BJ (cell line): ENCODE measurements around the gene PSD4. TPM values are rescaled to one million over a fixed set of nuclear protein-coding genes. Genes with fewer than 3 reads are reported as not detected.

Source experiments
- CTCF ChIA-PET: fragments of 350-600 bp; formaldehyde crosslinking; extraction: SDS; loops from one replicate; lab custom pipeline; 2021; ENCODE audit warnings: antibody characterized with exemption, inconsistent platforms; lab: Yijun Ruan, JAX
- POLR2A ChIA-PET: fragments of 300-600 bp; sonication (Branson Sonifier 250); formaldehyde crosslinking; extraction: SDS; loops from one replicate; lab custom pipeline; 2021; ENCODE audit warnings: antibody characterized with exemption; lab: Charles Lee
- DNase-seq: peaks from one replicate; pipeline ENCODE4 v3.0.0-alpha.2; 2011; ENCODE audit warnings: low read depth
- H3K27me3 ChIP-seq: 2 replicates; pipeline ENCODE4 v1.6.0; 2011; ENCODE audit warnings: low read length; ENCODE audit not compliant: control insufficient read depth, insufficient read depth
- H3K36me3 ChIP-seq: 2 replicates; pipeline ENCODE4 v1.5.1; 2011; ENCODE audit warnings: low read length; ENCODE audit not compliant: control insufficient read depth, insufficient read depth
- H3K4me3 ChIP-seq: 2 replicates; pipeline ENCODE4 v1.5.1; 2011; ENCODE audit warnings: low read depth, mild to moderate bottlenecking, control low read depth, low read length
- polyA plus RNA-seq: library from polyadenylated mRNA; depleted of rRNA; stranded (reverse); fragments of >200 nt; gene quantifications from 2 replicates; pipeline ENCODE4 v1.2.3, GENCODE V29; 2011
- TF ChIP-seq, protein P1 (sequence below): IDR thresholded peaks from 2 replicates; pipeline ENCODE4 v1.5.1; 2011; ENCODE audit warnings: low read depth, mild to moderate bottlenecking, control low read depth, inconsistent platforms, low read length, moderate library complexity; ENCODE audit not compliant: insufficient read depth

The PSD4 gene
- polyA plus RNA-seq, 1 experiment: 1.9 TPM

DNA sequence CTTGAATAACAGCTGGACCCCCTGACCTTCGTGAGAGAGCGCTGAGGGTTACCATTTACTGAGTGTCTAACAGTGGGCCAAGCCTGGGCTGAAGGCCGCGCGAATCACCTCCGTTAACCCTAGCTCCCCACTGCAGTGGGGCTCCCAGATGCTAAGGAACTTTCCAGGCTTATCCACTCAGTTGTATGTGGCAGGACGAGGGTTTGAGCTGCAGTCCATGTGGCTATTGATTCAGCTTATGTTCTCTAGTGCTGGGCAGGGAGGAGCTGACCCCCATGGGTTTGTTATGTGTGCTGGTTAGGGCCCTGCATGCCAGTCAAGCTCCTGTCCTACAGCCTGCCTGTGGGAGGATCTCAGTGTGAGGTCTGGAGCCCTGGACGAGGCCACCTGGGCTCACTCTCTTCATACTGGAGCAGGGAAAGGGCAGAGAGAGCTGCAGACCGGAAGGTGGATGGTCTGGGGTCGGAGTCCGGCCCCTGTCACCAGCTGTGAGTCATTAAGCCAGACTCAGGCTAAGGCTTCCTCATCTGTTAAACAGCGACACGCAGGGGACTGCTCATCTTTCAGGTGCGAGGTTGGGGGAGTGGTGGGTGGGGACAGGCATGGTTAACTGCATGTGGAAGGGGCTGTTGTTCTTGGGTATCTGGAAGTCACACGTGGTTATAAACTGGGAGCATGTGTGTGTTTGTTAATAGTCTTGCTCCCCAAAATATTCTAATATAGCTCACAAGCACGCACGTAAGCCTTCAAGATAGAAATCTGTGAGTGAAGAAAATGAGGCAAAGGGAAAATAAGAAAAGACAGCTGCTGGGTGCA lies 6.6 kb downstream of the PSD4 start:
- H3K36me3 ChIP-seq: no peaks in the 10 kb centered on the region
- TF ChIP-seq, protein P1, sequence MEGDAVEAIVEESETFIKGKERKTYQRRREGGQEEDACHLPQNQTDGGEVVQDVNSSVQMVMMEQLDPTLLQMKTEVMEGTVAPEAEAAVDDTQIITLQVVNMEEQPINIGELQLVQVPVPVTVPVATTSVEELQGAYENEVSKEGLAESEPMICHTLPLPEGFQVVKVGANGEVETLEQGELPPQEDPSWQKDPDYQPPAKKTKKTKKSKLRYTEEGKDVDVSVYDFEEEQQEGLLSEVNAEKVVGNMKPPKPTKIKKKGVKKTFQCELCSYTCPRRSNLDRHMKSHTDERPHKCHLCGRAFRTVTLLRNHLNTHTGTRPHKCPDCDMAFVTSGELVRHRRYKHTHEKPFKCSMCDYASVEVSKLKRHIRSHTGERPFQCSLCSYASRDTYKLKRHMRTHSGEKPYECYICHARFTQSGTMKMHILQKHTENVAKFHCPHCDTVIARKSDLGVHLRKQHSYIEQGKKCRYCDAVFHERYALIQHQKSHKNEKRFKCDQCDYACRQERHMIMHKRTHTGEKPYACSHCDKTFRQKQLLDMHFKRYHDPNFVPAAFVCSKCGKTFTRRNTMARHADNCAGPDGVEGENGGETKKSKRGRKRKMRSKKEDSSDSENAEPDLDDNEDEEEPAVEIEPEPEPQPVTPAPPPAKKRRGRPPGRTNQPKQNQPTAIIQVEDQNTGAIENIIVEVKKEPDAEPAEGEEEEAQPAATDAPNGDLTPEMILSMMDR: no peak
- no peak for DNase-seq
- POLR2A ChIA-PET: no interaction called here
- H3K27me3 ChIP-seq: no peaks in the 10 kb centered on the region
- CTCF ChIA-PET: interaction anchor here (0.9 to 4.8 kb wide), 5 partner anchors 13 to 210 kb away, joined by 3 to 19 read pairs (median 5); no protein-coding TSS in a partner anchor
- H3K4me3 ChIP-seq: no peak overlapping the region

DNA sequence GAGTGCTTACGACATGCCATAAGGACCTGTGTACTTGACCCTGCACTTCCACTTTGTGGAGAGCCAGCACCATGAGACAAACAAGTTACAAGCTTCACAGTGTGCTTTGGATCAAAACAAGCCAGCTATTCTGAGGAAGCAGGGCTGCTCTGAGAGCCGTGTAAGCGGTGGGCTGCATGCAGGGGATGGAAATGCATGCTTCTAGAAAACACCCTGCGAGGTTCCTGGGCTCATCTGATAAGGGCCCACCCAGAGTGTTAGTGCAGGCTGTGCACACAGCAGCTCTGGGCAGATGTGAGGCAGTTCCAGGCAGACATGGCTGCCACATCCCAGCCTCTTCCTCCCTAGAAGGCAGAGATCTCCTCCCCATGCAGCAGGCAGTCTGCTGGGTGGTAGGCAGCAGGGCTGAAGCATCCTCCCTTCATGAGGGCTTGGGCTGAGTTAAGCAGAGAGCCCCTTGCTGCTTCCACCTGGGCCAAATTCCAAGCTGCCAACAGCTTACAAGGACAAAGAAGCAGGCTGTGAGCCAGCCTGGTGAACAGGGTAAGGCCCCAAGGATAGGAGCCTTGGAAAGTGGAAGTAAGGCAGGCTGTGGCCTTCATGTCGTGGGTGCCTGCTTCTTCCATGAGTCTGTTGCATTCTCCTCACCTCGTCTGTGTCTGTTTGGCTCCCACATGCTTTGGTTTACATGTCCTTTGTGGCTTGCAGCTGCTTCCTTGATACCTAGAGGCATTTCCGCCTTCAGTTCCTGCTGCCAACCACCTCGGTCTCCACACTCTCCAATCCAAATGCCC lies 7.7 kb downstream of the PSD4 start:
- no peaks in the 10 kb centered on the region for H3K27me3 ChIP-seq
- ChIA-PET CTCF (interaction anchor here (1.7 to 4.8 kb wide), 3 partner anchors 17 to 209 kb away, joined by 5 to 19 read pairs (median 13); no protein-coding TSS in a partner anchor), POLR2A (no interaction called here)
- no peaks in the 10 kb centered on the region for H3K36me3 ChIP-seq
- TF ChIP-seq, protein P1: no peak
- H3K4me3 ChIP-seq: no peak overlapping the region
- no peak for DNase-seq

DNA sequence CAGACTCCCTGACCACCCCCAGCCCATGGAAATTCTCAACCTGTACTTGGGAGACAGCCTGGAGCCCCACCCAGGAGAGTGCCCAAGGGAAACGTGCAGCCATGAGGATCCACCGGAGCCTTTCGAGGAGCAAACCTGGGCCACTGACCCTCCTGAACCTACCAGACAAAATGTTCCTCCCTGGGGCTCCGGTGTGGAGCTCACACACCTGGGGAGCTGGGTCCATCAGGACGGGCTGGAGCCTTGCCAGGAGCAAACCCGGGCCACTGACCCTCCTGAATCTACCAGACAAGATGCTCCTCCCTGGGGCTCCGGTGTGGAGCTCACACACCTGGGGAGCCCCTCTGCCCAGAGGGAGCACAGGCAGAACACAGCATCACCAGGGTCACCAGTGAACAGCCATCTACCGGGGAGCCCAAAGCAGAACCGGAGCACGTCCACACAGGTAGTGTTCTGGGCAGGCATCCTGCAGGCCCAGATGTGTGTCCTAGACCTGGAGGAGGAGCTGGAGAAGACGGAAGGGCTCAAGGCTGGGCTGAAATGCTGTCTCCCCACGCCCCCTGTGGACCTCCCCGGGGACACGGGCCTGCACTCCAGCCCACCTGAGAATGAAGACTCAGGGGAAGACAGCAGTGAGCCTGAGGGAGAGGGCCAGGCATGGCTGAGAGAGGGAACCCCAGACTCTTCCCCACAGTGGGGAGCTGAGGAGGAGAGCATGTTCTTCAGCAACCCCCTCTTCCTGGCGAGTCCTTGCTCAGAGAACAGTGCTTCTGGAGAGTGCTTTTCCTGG lies 8.9 kb downstream of the PSD4 start:
- H3K4me3 ChIP-seq: no peak overlapping the region
- H3K36me3 ChIP-seq: no peaks in the 10 kb centered on the region
- TF ChIP-seq, protein P1: no peak
- ChIA-PET CTCF (interaction anchor here (0.9 to 4.8 kb wide), 4 partner anchors 11 to 66 kb away, joined by 4 to 19 read pairs (median 6); no protein-coding TSS in a partner anchor), POLR2A (no interaction called here)
- DNase-seq: no peak
- no peaks in the 10 kb centered on the region for H3K27me3 ChIP-seq

DNA sequence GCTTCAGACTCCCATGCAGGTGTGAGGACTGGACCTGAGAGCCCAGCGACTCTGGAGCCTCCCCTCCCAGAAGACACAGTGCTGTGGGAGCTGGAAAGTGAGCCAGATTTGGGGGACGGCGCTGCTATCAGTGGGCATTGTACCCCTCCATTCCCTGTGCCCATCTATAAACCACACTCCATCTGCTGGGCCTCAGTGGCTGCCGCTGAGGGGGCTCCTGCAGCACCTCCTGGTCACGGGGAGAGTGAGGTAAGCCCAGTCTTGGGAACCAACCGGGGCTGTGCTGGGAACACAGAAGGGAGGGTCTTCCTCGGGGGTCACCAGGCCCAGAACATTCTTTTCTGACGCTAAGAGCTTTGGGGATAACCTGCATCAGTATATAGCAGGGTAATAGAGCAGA lies 9.5 kb downstream of the PSD4 start:
- Histone ChIP-seq H3K36me3 (no peaks in the 10 kb centered on the region), H3K27me3 (no peaks in the 10 kb centered on the region), H3K4me3 (no peak overlapping the region)
- TF ChIP-seq, protein P1: no peak
- ChIA-PET CTCF (interaction anchor here (0.9 to 4.8 kb wide), 5 partner anchors 11 to 65 kb away, joined by 4 to 19 read pairs (median 6); no protein-coding TSS in a partner anchor), POLR2A (no interaction called here)
- no peak for DNase-seq
